ENCODE data around the gene ARID4A.
"Not testable (repeated sequence)": the region's sequence is repeated elsewhere in the genome, so short reads cannot be mapped to it uniquely, and the experiment has no call there.

Gene ARID4A

DNA sequence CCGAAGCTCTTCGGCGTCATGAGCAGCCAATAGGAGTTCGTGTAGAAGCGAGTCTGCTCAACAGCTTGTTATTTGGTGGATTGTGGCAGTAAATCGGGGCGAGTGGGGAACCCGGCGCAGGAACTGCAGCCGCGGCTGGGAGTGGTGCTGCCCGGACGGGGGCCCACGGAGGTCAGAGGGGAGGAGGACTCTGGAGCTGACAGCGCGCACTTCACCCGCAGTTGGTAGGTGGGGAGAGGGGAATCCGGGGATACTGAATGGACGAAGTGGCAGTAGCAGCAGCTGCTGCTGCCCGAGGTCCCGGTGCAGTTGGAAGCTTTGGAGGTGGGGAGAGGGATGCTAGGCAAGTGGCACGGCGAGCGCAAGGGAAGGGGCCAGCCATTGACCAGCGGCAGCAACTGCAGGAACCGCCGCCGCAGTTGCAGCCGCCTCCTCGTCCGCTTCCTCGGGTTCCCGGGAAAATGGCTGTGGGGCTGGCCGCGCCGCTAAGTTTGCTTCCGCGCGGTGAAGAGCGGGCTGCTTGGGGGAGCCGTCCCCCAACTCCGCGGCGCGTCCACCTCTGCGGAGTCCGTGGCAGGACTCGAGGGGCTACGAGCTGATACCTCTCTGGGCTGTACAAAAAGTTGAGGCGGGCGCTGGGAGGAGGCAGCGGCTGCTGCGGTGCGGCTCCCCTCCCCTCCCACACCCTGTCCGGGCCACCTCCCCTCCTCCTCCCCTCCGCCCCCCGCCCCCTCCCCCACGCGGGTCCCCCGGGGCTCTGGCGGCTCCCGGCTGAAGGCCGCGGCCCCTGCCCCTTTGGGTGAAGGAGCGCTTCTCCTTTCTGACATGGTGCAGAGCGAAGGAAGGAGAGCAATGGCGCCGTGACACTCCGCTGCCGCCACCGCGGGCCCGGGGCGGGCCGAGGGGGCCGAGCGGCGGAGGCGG lies at the start of gene ARID4A:
ARID4A (plus strand) TSS at position 79 of the 924 bp plus-strand sequence. CDS start 1,300 bp downstream, outside the sequence.
- peak; percentile 21 for DNase-seq

DNA sequence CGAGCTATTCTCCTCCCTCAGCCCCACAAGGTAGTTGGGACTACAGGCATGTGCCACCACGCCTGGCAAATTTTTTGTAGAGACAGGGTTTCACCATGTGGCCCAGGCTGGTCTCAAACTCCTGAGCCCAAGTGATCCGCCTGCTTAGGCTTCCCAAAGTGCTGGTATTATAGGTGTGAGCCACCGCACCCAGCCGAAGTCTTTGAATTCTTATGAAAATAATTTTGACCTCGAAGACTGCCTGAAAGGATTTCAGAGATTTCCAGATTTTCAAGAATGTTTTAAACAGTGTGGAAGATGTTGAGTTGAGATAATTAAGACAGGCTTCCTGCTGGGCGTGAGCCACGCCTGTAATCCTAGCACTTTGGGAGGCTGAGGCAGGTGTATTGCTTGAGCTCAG lies 48.7 kb upstream of the ARID4A start:
- DNase-seq = no peak

DNA sequence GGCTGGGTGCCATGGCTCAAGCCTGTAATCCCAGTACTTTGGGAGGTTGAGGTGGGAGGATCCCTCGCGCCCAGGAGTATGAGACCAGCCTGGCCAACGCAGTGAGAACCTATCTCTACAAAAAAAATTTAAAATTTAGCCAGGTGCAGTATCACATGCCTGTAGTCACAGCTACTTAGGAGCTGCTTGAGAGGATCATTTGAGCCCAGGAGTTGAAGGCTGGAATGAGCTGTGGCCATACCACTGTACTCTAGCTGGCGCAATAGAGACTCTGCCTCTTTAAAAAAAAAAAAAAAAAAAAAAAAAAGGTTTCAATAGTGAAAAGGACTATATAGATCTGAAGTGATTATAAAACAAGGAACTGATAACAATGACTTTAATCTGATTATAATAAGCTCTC lies 40.2 kb upstream of the ARID4A start:
- DNase-seq = no peak

DNA sequence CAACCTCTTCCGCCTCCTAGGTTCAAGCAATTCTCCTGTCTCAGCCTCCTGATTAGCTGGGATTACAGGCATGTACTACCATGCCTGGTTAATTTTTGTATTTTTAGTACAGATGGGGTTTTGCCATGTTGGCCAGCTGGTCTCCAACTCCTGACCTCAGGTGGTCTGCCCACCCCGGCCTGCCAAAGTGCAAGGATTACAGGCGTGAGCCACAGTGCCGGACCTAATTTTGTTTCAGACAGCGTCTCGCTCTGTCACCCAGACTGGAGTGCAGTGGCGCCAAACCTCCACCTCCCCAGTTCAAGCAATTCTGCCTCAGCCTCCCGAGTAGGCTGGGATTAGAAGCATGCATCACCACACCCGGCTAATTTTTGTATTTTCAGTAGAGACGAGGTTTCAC lies 36.4 kb upstream of the ARID4A start:
- not testable (repeated sequence) for DNase-seq

DNA sequence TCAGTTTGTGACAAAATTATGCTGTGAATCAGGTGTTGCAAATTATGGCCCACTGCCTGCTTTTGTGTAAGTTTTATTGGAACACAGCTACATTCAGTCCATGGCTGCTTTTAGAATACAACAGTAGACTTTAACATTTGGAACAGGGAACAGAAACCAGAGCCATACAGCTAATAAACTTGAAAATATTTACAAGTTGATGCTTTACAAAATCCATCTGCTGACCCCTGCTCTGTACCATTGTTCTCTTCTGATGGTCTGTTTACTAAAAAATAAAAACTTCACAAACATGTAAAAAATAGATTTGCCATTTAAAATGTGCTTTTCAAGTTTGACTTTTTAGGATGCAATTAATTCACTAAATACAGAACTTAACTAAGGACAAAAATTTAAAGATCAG lies 33.0 kb upstream of the ARID4A start:
- DNase-seq = no peak

DNA sequence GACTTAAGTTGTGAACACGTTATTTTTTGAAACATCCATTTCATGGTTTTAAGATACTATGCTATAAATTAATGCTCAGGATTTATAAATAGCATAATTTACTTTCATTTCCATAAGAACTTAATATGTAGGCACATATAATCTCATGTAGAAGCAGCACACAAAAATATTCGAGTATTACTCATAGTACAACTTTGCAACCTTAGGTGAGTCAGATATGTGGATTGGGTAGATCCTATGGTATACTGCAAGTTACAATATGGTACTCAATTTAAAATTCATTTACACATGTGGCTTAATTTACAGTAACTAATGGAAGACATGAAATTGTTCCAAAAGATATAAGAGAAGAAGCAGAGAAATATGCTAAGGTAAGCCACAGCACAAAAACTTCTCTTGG lies 27.7 kb upstream of the ARID4A start:
- no peak for DNase-seq

DNA sequence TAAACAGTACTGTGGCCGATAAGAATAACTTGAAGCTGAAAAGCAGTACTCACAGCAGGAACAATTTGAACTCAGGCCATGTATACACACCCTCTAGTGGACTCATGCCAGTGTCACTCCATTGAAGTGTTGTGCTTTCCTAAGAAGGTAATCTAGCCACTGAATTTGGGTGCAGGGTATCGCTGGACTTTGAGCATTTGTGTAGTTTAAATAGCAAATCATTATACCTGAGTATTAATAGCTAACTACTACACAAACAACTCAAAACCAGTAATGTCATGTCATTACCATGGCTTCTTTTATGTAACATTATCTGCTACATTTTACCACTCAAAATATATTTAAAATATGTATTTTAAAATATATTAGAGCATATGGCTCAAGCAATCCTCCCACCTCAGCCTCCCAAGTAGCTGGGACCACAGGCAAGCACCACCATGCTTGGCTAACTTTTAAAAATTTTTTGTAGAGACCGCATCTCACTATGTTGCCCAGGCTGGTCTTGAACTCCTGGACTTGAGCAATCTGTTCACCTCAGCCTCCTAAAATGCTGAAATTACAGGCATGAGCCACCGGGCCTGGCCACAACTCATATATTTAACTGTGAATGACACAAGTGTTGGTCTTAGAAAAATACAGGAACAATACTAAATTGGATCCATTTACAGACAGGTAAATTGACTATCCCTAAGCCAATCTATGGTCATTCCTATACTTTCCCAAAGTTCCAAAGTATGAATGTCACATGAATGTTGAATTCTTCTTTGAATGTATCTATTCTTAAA lies 25.6 kb upstream of the ARID4A start:
- no peak for DNase-seq

GRCh38 chr14:58274881-58275280 lies 23.5 kb upstream of the ARID4A start:
- DNase-seq = no peak

- DNase-seq = no peak
Observed at GRCh38 chr14:58275527-58276190, 22.7 kb upstream of the ARID4A start.

DNA sequence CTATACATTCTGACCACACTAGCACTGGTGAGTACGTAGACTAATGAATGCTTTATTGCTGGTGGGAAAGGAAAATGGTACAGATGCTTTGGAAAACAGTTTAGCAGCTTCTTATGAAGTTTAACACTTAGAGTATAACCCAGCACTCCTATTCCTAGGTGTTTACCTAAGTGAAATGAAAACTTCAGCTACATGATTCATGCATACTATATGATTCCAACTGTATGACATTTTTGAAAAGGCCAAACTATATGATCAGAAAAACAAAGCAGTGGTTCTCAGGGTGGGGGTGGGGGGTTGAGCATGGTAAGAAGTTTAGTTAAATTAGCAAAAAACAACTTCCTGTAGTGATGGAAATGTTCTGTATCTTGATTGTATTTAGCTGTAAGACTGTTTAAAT lies 22.1 kb upstream of the ARID4A start:
- no peak for DNase-seq

GRCh38 chr14:58278177-58278576 lies 20.2 kb upstream of the ARID4A start:
- DNase-seq = no peak

DNA sequence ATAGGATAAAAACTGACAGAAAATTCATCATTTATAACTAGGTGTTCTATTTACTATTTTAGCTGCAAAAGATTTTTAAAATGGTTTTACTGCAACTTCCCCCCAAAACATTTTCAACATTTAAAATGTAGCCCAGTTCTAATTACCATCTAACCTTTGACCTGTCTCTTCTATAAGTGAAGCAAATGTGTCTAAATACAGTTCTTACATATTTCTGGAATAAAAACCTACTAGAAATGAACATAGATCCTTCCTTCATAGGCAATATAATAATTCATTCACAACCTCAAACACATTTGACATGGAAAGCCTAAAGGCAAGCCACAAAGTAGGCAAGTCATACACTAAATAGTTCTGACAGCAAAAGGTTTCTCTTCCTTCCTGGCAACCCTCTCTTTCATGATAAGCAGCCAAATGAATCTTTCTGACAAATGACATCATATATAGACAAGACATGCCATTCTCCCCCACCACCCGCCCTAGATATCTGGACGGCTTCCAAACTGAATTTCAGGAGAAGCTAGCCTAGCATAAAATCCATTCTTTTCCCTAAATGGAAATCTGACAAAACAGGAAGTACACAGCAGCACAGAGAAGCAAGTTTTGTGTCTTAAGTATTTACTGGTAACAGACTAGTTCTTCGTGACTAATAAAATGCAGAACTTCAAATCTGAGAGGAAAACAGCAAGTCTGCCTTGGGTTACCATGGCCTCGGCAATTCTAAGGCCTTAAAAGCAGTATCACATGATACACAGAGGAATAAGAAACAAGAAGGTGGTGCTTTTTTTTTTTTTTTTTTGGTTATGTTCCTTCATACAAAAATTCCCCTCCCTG lies 17.2 kb upstream of the ARID4A start:
- no peak for DNase-seq

GRCh38 chr14:58281969-58282368 lies 16.4 kb upstream of the ARID4A start:
- DNase-seq = no peak

GRCh38 chr14:58282925-58283593 lies 15.3 kb upstream of the ARID4A start:
- DNase-seq = no peak

DNA sequence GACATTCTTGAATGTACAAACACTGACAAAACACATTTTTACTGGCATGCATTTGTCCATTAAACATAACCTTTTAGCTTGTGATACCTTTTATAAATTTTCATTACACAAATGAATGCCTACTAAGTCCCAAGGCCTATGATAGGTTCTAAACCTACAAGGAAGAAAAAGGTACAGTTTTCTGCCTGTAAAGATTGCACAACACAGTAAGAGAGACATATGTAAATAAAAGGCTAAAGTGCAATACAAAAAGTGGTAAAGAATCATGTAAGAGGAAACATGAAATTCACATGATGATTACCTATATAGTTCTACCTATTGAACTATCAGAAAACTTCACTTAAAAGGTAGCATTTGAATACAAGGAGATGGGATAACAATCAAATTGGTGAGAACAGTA lies 14.6 kb upstream of the ARID4A start:
- DNase-seq = no peak

GRCh38 chr14:58285132-58285531 lies 13.2 kb upstream of the ARID4A start:
- no peak for DNase-seq

DNA sequence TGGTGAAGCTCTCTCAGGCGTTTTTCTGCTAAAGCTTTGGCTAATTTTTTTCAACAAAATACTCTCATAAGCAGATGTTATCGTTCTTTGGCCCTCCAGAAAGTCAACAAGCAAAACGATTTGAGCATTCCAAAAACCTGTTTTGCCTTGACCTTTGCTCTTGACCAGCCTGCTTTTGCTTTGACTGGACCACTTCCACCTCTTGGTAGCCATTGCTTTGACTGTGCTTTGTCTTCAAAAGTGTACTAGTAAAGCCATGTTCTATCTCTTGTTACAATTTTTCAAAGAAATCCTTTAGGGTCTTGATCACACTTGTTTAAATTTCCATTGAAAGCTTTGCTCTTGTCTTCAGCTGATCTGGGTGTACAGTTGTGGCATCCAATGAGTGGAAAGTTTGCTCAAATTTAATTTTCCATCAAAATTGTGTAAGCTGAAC lies 10.7 kb upstream of the ARID4A start:
- DNase-seq = no peak

DNA sequence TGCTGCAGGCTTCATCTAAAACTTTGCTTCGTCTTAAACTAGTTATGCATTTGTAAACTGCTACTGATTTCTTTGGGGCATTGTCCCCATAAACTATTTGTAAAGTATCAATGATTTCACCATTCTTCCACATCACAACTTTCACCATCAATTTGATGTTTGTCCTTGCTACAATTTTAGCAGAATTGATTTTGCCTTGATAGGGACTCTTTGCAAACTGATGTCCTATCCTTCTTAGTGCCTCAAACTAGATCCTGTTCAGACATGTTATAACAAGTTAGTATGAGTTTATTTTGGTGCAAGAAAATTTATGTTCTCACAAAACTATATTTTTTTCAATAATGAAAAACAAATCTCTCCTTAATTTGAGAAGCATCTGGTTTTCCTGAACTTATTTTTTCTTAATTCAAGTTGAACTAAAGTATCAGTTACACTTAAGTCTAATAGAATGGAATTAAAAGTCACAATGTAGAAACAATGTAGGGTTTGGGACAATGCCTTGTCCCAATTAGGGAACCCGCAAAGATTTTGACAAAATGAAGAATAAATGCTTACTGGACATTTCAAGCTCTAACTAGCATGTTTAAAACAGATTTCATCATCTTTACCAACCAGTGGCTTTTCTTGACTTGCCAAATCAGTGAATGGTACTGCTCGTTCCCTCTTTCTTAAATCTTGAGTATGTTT lies 10.1 kb upstream of the ARID4A start:
- no peak for DNase-seq

DNA sequence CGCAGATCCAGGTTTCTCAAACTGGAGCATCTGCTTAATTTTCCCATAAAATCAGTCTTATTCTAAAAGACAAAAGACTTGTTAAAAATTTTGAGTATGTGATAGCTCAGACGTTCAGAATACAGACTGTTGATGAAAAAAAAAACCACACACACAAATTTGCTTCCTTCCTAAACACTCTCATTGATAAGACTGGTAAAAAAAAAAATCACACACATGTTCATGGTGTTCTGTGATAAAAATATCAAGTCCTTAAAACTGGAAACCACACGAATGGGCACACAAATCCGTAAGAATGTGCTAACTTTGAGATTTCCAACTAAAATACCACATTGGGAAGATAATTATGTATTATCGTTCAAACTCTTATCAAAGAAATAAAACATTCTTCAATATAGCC lies 6.7 kb upstream of the ARID4A start:
- DNase-seq = no peak

- DNase-seq = no peak
Observed at GRCh38 chr14:58292187-58292586, 6.2 kb upstream of the ARID4A start.

DNA sequence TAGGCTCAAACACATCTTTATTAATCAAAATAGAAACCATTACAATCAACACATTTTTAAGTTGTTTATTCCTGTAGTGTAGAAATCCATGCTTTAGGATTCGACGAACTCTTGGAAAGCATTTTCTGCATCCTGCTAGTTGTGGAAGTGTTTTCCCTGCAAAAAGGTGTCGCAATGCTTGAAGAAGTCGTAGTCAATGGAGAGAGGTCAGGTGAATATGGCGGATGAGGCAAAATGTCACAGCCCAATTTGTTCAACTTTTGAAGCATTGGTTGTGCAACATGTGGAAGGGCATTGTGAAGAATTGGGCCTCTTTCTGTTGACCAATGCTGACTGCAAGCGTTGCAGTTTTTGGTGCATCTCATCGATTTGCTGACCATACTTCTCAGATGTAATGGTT lies 4.2 kb upstream of the ARID4A start:
- DNase-seq = no peak
